ENCODE measurements around the gene NUTF2. TPM values are rescaled to one million over a fixed set of nuclear protein-coding genes. Genes with fewer than 3 reads are reported as not detected.

Gene NUTF2
- total RNA-seq, 1 experiment from 2014 or later, result 145 TPM

GRCh38 chr16:67825119-67825518, 21.6 kb upstream of the NUTF2 start:
- intact Hi-C loops (cut with micrococcal nuclease), result no loop called here
- no peaks in the 10 kb centered on the region for H3K27me3 ChIP-seq (ENCODE audit: insufficient read depth, low read length)
- H3K4me2 ChIP-seq (ENCODE audit: low read length), result no peak overlapping the region
- ATAC-seq (no peak), DNase-seq (ENCODE audit: low read depth, low spot score) (no peak)
- H2AFZ ChIP-seq (ENCODE audit: low read depth, low read length, poor library complexity, severe bottlenecking), result no peak overlapping the region
- RAD21 ChIA-PET (ENCODE audit: low non-redundant PET in 1 of 2, low total read pairs in 2 of 2, uncharacterized antibody in 2 of 2, unreplicated experiment in 2 of 2), result no interaction called here
- peaks cover 5 to 8% of the 10 kb centered on the region in 2 experiments; a peak in 3 of 4 replicates for H3K36me3 ChIP-seq (ENCODE audit: control insufficient read depth in 1 of 2, insufficient read depth in 2 of 2, low read length in 2 of 2)
- no peak overlapping the region for H3K9ac ChIP-seq (ENCODE audit: low read length)
- H3K27ac ChIP-seq (ENCODE audit: low read depth, low read length), result no peak overlapping the region
- H3K79me2 ChIP-seq (ENCODE audit: insufficient read depth, low read length), result no peaks in the 10 kb centered on the region
- no peak overlapping the region for H3K4me3 ChIP-seq (replicated peaks in 1 of 2; ENCODE audit: low read depth in 1 of 2, low read length in 2 of 2)
- no peaks in the 10 kb centered on the region for H3K4me1 ChIP-seq (ENCODE audit: control insufficient read depth in 1 of 2, insufficient read depth in 2 of 2, low read length in 2 of 2)
- CTCF ChIA-PET, result interaction anchor here (2.3 kb wide), 1 partner anchor 9 kb away, joined by 10 read pairs; no protein-coding TSS in a partner anchor
- no peaks in the 10 kb centered on the region for H3K9me2 ChIP-seq (ENCODE audit: insufficient read depth)
- POLR2A ChIA-PET, result no interaction called here
- no peak for TF ChIP-seq ZFX (IDR thresholded peaks at IDR 0.05)
- no peak for TF ChIP-seq CBX3 (IDR thresholded peaks at IDR 0.05; ENCODE audit: low read depth)
- no peak for TF ChIP-seq SIN3A (IDR thresholded peaks at IDR 0.05; ENCODE audit: low read depth)
- no peak for TF ChIP-seq POLR2A (IDR thresholded peaks at IDR 0.05; ENCODE audit: borderline replicate concordance, extremely low read depth, insufficient read depth, insufficient read length)
- TF ChIP-seq YY1 (IDR thresholded peaks at IDR 0.05; ENCODE audit: extremely low read depth, insufficient replicate concordance, low read depth, low read length), result no peak
- no peak for TF ChIP-seq JUND (IDR thresholded peaks at IDR 0.05)
- no peak for TF ChIP-seq ZNF274 (IDR thresholded peaks at IDR 0.05; ENCODE audit: low read depth, low read length)
- TF ChIP-seq REST (IDR thresholded peaks at IDR 0.05; ENCODE audit: low read depth), result no peak
- TF ChIP-seq POLR2AphosphoS5 (IDR thresholded peaks at IDR 0.05; ENCODE audit: low read depth, low read length), result no peak
- no peak for TF ChIP-seq ELF1 (IDR thresholded peaks at IDR 0.05; ENCODE audit: borderline replicate concordance, low read depth)
- H4K20me1 ChIP-seq (ENCODE audit: insufficient read depth), result no peaks in the 10 kb centered on the region
- no peaks in the 10 kb centered on the region for H3K9me3 ChIP-seq (ENCODE audit: control insufficient read depth in 1 of 2, insufficient read depth in 1 of 2, low read depth in 1 of 2, low read length in 2 of 2)
- no TSS peak for BruUV-seq (replicated peaks)
